ENCODE measurements around the gene PPP6R3.

DNA sequence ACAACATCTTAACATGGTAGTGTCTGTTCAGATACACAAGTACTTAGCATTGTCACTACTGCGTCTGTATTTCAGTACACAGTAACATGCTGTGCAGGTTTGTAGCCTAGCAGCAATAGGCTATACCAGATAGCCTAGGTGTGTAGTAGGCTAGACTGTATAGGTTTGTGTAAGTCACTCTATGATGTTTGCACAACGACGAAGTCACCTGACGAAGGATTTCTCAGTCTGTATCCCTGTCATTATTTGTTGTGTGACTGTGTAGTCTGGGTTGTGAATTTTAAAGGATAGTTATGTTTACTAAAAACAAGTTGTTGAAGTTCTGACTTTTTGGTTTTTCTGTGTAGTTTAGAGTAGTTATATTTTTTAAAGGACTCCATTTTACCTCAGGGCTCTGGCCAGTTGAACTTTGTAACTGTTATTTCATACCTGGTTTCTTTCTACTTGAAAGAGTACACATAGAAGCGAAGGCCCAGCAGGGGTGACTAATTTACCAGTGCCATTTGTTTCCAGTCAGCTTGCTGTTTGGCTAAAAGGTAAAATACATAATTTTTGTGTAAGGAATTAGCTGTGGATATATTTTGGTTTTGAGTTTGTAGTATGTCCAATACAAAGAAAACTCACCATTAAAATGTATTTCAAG is 72.3 kb downstream of the PPP6R3 start:
- TF ChIP-seq, protein P1, sequence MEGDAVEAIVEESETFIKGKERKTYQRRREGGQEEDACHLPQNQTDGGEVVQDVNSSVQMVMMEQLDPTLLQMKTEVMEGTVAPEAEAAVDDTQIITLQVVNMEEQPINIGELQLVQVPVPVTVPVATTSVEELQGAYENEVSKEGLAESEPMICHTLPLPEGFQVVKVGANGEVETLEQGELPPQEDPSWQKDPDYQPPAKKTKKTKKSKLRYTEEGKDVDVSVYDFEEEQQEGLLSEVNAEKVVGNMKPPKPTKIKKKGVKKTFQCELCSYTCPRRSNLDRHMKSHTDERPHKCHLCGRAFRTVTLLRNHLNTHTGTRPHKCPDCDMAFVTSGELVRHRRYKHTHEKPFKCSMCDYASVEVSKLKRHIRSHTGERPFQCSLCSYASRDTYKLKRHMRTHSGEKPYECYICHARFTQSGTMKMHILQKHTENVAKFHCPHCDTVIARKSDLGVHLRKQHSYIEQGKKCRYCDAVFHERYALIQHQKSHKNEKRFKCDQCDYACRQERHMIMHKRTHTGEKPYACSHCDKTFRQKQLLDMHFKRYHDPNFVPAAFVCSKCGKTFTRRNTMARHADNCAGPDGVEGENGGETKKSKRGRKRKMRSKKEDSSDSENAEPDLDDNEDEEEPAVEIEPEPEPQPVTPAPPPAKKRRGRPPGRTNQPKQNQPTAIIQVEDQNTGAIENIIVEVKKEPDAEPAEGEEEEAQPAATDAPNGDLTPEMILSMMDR (IDR thresholded peaks at IDR 0.05) = no peak
- TF ChIP-seq POLR2AphosphoS5 (IDR thresholded peaks at IDR 0.05; ENCODE audit: insufficient read depth in 1 of 2, low read depth in 1 of 2) (no peak), POLR2A (IDR thresholded peaks at IDR 0.05) (no peak)

Data from vagina (tissue), 2 donors.